GM20431 (cell line): Measurements from ENCODE around the gene ZNF497.

Experiments
- in situ Hi-C: fragments of 300-500 bp; cut with MseI, MboI; formaldehyde crosslinking; loops from one replicate; pipeline ENCODE4 v1.15.0; 2020; ENCODE audit warnings: low sequenced_read_pairs; ENCODE audit not compliant: unreplicated experiment

The ZNF497 gene

DNA sequence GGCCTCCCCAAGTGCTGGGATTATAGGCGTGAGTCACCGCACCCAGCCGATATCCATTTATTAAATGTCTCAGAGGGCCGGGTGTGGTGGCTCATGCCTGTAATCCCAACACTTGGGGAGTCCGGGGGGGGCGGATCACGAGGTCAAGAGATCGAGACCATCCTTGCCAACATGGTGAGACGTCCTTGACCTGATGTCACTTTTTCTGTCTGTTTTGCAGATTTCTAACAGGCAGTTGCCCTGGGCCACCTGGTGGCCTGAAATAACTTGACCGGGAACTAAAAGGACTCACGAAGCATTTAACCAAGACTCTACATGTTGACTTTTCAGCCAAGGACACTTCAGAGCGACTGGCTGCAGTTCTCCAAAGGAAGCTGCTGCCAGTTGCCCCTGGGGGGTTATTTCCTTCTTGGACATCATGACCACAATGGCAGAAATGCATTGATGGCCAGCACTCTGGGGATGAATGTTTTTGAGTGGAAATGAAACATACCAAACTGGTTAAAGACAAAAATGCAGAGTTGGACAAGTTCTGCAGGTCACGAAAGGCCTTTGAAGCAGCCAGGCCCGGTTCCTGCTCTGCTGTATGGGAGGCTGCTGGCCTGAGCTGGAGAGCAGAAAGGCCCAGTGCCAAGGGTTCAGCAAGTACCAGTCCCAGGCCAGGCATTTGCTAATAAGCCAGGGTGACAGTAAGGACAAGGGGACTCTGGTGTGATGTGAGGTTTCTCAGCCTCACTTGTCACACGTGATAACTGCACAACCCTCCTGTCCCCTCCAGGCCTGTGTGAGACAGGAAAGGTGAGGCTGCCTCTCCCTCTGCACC, 10.0 kb upstream of the ZNF497 start:
- in situ Hi-C loops: no loop called here

DNA sequence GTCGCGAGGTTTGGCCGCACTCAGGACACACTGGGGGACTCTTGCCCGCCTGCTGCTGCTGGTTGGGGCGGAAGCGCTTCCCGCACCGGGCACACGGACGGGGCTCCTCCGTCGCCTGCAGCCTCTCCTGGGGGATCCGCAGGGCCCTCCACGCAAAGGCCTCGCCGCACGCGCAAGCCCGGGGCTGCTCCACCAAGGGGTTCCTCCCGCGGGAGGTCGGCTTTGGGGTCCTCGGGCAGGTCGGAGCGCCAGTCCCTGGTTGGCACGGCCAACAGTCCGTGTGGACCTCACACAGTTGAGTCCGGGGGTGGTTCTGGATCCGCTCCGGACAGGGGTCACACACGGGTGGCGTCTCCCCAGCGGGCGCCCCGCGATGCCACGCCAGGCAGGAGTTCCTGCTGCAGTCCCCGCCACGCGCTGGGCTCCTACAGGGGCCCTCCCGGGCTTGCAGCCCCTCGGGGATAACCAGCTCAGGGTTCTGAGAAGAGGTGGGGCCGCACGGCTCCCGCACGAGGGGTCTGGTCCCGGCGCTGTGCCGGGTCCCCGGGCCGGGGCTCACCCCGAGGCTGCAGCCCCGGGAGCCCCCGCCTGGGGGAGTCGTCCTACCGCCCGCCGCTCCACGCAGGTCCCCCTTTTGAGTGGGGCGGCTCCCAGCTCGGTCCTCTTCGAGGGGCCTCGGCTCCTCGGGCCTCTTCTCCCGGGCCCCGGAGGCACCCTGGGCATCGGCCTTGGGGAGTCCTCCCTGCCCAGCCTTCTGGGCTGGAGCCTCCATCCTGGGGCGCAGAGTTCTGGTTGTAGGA, 6.2 kb upstream of the ZNF497 start:
- in situ Hi-C loops: no loop called here

DNA sequence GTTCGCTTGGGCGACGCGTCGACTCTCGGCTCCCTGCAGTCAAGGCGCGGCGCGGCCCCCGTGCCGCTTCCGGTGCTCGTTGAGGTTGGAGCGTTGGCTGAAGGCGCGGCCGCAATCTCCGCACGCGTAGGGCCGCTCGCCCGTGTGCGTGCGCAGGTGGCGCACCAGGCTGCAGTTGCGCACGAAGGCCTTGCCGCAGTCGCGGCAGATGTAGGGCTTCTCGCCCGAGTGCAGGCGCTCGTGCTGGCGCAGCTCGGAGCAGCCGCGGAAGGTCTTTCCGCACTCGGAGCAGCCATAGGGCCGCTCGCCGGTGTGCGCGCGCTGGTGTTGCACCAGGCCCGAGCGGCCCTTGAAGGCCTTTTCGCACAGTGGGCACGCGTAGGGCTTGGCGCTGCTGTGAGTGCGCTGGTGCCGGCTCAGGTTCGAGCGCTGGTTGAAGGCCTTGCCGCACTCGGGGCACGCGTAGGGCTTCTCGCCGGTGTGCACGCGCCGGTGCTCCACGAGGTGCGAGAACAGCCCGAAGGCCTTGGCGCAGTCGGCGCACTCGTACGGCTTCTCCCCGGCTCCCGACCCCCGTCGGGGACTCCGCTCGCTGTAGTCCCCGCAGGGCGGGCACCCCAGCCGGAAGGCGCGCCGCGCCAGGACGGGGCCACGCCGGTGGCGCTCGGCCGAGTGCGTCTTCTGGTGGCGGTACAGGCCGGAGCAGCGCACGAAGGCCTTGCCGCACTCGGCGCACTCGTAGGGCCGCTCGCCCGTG, 5.3 kb upstream of the ZNF497 start:
- in situ Hi-C loops: no loop called here

DNA sequence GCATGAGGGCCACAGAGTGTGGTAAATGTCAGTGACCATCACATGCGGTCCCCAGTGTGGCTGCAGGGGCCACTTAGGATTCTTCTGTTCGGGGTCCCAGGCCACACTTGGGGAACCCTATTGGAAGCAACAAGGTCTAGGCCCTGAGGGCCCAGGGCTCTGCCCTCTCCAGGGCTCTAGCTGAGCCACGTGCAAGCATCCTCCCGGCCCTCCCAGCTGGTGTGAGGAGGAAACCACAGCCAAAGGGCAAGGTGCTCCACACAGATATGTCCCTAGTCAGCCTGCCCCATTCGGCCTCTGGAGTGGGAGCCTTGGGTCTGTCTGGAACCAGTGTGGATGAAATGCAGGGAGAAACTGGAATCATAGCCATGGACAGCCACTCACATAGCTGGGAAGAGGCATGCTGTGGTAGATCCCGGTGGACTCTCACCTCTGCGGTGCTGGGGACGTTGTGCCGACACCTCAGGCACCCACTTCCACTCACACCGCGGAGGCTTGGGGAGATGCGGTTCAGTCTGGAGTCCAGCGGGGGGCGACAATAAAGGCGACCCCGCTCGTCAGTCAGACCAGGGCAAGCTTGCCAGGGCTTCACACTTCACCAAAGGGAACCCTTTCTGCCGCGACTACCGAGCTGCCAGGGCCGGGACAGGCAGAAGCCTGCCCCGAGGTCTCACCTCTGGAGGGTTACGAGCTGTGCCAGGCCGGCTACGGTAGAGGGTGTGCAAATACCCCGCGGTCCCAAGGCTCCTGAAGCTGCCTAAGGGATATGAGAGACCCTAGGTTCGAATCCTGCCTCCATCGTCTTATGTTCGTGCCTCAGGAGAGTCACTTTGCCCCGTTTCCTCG, 4.3 kb upstream of the ZNF497 start:
- in situ Hi-C loops: no loop called here

DNA sequence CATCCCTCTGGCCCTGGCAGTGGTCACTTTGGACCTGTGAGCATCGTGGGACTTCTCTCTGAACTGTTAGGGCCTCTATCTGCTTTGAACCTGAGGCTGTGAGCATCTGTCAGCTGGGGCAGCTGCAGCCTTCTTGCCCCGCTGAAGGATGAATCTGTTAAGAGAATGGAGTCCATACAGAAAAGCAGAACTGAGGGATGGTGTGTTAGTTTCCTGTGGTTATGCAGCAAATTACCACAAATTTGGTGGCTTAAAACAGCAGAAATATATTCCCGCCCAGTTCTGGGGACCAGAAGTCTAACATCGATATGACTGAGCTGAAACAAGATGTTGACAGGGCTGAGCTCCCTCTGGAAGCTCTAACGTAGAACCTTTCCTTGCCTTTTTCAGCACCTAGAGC, 1.6 kb upstream of the ZNF497 start:
- in situ Hi-C loops: no loop called here

- in situ Hi-C loops: no loop called here
Observed at GRCh38 chr19:58361900-58362271, 665 bp downstream of the ZNF497 start.

DNA sequence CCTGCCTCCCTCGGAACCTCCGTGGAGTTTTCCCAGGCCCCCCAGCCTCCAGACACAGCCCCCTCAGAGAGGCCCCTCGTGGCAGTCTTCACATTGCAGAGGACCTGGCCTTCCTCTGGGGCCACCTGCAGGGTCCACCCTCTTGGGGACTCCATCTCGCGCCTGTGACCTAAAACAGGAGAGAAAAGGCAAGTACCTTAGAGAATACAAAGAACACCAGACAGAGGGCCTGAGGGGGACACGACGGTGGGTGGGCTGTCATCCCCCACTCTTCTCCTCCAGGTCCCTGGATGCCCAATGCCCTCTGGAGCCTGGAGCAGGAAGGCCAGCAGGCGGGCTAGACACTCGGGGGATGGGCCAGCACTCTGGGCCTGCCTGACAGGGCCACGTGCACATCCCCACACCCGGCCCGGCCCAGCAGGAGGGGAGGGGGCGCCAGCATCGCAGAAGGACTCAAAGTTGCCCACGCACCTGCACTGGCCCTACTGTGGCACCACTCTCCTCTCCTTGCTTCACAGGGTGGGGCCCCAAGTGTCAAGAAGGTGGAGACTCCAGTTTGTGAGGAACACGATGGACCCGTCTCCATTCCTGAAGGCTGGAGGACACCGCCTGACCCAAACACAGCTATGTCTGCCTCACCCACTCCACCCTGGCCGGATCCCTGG, 4.9 kb downstream of the ZNF497 start:
- in situ Hi-C loops: no loop called here

DNA sequence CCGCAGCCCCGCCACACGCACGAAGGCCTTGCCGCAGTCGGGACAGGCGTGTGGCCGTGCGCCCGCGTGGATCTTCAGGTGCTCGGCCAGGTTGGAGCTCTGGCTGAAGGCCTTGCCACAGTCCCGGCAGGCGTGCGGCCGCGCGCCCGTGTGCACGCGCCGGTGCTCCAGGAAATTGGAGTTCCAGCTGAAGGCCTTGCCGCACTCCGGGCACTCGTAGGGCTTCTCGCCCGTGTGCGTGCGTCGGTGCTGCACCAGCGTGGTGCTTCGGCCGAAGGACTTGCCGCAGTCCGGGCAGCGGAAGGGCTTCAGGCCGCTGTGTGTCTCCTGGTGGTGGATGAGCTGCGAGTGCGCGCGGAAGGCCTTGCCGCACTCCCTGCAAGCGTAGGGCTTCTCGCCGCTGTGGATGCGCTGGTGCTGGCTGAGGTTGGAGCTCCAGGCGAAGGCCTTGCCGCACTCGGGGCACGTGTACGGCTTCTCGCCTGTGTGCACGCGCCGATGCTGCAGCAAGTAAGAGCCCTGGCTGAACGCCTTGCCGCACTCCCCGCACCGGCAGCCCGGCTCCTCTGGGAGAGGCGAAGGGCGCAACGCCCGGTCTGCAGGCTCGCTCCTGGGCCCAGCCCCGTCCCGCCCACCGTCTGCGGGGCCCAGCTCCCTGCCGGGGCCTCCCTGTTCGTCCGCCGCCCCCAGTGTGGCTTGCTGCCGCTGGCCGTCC, 5.6 kb downstream of the ZNF497 start:
- in situ Hi-C loops: no loop called here

DNA sequence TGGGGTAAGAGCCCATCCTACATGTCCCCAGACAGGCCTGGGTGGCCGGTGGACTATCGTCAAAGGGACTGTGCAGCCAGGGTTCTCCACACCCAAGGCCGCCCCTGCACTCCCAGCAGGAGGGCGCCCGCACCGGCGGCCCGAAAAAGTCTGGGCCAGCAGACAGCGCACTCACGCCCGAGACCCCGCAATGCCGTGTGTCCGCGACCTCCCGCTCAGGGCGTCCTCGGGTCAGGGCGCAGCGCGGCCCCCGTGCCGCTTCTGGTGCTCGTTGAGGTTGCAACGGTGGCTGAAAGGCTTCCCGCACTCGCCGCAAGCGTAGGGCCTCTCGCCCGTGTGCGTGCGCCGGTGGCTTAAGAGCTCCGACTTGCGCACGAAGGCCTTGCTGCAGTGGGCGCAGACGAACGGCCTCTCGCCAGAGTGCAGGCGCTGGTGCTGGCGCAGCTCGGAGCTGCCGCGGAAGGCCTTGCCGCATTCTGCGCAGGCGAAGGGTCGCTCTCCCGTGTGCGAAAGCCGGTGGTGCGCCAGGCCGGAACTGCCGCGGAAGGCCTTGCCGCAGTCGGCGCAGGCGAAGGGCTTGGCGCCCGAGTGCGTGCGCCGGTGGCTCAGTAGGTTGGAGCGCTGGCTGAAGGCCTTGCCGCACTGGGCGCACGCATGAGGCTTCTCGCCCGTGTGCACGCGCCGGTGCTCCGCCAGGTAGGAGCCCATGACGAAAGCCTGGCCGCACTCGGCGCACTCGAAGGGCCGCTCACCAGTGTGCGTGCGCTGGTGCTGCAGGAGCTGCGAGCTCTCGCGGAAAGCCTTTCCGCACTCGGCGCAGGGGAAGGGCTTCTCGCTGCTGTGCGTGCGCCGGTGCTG, 6.4 kb downstream of the ZNF497 start:
- in situ Hi-C loops: no loop called here

GRCh38 chr19:58355215-58355796, 7.2 kb downstream of the ZNF497 start:
- in situ Hi-C loops: no loop called here

DNA sequence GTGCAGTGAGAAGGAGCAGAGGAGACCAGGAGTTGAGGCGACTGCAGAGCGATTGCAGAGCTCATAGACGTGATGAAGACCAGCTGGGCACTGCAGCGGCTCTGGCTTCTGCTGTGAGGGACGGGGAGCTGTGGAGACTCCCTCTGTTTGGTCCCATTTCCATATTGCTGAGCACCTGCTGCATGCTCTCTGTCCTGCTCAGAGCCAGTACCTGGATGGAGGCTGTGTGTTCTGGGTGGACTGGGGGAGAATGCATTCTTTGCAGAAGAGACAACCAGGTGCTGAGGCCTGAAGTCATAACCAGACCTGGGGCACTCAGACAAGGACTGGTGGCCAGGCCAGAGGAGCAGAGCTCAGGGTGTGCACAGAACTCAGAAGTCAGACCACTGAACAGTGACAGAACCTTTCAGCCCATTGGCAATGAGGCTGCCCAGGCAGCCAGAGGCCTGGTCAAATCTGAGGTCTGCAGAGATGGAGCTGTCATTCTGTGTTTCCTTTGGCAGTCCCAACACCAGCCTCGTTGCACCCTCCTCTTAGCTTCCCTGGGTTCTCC, 8.0 kb downstream of the ZNF497 start:
- in situ Hi-C loops: no loop called here

DNA sequence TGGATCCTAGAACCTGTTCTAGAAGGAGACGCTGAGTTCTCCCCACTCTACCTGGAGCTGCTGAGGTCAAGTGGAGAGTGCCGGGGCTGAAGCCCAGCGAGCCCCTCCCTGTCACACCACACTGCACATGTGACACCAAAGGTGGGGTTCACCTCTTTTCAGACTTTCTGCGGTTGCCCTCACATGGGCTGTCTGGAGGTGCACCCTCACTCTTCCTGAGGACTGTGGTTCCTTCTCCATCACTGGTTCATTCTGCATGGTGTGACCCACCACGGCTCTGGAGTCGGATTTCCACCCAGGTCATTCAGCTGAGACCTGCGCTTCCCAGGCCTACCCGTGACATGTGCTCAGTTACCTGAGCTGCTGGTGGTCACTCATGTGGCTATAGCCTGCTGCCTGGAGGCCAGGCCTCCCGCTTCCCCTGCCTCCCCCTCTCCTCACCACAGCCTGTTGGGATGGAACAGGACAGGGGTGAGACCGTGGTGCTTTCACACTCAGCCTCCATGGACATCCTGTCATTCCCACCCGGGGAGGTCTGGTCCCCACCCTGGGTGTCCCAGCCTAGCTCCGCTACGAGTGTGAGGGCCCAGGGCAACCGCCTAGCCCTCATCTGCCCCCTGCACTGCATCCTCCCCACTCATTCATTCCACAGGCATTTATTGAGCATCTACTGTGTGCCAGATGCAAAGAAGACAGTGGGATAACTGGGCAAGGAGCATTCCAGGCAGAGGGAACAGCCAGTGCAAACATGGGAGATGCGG, 8.7 kb downstream of the ZNF497 start:
- in situ Hi-C loops: no loop called here

DNA sequence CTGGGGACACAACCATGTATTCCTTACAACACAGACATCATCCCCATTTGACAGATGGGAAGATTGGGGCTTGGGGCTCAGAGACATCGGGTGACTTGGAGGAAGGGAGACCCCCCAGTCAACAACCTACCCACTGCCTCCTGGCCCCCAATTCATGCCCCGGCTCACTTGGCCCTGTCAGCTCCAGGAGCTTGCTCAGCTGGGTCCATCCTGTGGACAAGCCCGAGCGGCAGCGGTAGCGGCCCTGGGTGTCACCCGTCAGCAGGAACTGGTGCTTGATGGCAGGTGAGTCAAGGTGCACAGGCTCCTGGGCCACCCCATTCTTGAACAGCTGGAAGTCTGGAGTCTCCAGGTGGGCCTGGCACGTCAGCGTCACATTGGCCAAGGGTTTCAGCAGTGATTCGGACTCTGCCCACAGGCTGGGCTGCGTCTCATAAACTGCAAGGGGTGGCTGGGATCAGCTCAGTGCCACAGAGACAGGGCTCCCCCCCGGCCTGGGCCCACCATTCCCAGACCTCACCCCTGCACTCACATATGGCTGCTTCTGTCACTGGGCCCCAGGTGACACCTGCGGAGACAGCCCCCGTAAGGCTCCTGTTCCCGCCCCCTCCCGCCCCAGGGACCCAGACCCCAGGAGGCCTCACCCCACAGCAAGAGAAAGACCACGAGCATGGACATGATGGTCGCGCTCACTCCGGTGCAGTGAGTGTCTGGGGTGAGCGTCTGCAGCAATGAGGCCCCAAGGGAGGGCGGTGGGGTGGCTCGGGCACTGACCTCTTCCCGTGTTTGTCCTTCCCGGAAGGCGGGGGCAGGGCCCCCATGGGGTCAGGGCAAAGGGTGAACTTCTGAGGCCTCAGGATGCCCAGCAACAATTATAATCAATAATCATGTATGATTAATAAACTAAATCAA, 9.5 kb downstream of the ZNF497 start, which contains the start of gene A1BG:
Gene A1BG (minus strand): TSS at position 733 of the 912 bp plus-strand sequence. CDS start 55 bp downstream, at position 678.
- in situ Hi-C loops: no loop called here

GRCh38 chr19:58351990-58352755, 10.4 kb downstream of the ZNF497 start:
- in situ Hi-C loops: no loop called here

GRCh38 chr19:58351558-58351878, 11.0 kb downstream of the ZNF497 start:
- in situ Hi-C loops: no loop called here
